ENCODE data around the gene CNNM3. TPM values are rescaled to one million over a fixed set of nuclear protein-coding genes. Genes with fewer than 3 reads are reported as not detected.

Gene CNNM3
- total RNA-seq, 1 donor from 2014 or later: 17.1 TPM

- DNase-seq: no peak
These were observed 48.4 kb downstream of the CNNM3 start for GRCh38 chr2:96864343-96865091.

GRCh38 chr2:96865654-96866053 lies 49.6 kb downstream of the CNNM3 start:
- no peak for DNase-seq

GRCh38 chr2:96866149-96866548 lies 50.1 kb downstream of the CNNM3 start:
- DNase-seq: no peak

- no peak for DNase-seq
These were observed 50.5 kb downstream of the CNNM3 start for GRCh38 chr2:96866586-96866985.

- DNase-seq: no peak
These were observed 51.1 kb downstream of the CNNM3 start for GRCh38 chr2:96866986-96867755.

GRCh38 chr2:96867756-96868554 lies 51.9 kb downstream of the CNNM3 start:
- peak; percentile 51 for DNase-seq

DNA sequence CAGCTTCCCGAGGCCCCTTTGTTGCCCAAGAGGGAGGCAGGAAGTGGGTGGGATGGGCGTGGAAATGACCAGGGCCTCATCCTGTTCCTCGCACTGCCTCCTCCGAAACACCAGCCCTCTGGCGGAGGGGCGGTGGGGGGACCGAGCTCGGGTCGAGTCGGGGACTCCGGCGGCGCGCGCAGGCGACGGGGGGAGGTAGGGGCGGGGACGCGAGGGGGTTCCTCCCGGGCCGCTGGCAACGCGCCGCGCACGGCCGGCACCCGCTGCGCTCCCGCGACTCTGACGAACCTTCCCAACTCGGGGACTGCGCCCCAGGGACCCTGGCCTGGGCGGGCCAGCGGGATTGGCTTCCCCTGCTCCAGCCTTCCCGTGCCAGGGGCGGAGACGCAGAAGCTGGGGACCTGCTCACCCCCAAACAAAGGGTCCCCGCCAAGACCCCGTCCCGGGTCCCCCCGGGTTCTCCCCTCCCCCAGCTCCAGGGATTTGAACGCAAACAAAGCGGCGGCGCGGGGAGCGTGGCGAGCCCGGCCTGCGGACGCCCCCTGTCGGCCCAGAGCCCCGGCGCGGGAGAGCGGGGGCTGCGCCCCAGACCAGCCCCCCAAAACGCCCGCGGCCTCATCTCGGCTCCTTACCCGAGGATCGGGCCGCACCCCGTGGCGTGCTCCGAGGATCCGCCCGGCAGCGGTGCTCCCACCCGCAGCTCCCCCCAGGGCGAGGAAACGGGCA lies 52.6 kb downstream of the CNNM3 start:
- peak; percentile 95 for DNase-seq

- DNase-seq: peak; percentile 91
These were observed 53.3 kb downstream of the CNNM3 start for GRCh38 chr2:96869281-96869821.

DNA sequence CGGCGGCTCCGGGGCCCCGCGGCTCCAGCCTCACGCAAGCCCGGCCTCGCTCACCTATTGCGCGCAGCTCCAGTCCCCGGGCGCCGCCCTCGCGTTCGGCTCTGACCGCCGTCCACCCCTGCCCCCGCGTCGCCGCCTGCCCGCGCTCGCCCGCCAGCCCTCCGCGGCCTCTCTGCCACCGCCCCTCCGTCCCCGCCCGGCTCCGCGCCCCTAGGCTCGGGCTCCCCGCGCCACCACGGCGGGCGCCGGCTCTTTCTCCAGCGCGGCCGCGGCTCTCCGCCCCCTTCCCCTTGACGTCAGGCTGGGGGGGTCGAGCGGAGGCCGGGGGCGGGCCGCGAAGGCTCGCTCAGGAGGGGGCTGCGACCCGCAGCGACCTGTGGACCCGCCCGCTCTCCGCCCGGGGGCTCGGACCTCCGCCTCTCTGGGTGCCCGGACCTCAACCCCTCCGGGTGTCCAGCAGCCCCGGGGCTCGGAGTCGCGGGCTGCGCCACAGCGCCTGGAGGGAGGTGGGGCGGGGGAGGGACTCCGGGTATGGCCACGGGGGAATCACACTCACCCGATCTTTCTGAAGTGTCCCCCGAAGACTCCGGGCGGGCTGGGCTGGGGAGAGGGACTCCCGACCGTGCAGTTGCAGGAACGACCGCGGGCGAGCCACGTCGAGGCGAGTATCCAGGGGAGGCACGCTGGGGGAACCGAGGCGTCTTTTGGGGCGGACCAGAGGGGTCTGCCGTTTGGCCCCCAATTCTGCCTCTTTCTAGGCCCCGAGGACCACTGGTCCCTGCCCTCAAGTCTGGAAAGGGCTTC lies 54.0 kb downstream of the CNNM3 start, which contains the start of gene SEMA4C:
Gene SEMA4C, minus strand, starts transcription at position 259 of the 804 bp plus-strand sequence. CDS start 2,194 bp downstream, outside the sequence.
- DNase-seq: peak; percentile 77

- peak; percentile 46 for DNase-seq
These were observed 54.7 kb downstream of the CNNM3 start for GRCh38 chr2:96870626-96871255.

DNA sequence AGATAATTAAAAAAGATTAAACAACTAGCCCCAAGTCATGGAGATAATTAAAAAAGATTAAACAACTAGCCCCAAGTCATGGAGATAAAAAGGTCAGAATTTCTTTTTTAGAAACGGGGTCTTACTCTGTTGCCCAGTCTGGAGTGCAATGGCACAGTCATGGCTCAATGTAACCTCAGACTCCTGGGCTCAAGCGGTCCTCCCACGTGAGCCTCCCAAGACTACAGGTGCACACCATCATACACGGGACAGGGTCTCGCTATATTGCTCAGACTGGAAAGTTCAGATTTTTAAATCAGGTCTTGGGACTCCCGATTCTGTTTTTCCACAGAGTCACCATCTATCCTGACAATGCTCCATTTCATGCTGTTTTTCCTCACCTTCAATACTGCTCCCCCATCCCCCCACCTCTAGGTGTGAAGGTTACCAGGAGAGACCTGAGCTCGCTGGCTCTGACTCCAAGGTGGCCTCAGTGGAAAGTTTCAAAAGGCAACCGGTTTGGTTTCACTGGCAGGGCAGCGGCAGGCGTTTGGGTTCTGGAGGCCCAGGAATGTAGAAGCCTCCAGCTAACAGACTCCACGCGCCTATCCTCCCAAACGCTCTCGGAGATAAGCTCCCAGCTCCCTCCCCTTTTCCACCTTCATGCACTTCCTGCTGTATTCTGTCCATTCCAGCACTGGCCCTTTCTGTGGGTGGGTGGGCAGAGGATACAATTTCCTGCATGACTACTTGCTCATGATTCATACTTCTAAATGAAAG lies 56.7 kb downstream of the CNNM3 start:
- no peak for DNase-seq

DNA sequence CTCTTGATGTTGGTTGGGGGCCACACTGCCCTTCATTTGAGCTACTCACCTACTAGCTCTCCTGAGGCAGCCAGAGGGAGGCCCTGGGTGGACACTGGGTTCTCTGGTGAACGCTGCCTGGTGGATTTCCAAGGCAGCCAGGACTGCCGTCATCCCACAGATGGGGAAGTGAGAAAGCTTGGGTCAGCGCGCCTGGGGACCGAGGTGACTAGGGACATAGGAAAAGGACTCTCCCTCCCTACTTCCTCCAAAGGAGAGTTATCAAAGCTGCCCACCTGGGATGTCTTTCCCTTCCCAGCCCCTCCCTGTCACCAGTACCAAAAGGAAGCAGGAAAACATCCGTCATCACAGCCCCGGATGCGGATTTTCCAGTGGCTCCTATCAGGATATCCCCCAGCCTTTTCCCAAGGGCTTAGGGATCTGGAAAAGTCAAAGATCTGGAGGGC lies 57.6 kb downstream of the CNNM3 start:
- DNase-seq: no peak

DNA sequence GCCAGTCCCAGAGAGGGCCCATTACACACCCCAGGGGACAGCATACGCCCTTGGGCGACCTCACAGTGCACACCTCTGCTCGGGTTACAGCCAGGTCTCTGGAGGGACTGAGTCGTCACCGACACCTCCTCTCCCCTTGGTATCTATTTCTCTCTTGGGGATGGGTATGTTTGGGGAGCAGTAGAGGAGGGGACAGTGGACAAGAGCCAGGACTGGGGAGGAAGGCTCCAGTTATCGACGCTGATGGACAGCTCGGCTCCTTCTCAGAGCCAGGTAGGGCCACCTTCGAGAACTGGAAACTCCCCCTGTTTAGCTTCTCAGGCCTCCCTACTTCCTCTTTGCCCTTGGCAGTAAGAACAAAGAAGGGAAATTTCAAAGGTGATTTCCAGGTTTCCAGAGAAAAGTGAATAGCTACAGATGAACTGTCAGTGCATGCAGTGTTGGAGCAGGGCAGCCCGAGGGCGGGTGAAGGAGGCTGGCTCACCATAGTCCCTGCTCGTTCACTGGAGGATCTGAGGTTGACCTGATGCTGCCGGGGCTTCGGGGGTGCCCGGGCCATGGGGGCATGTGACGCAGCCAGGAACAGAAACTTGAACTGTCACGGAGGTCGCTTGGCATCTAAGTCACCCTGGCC lies 58.2 kb downstream of the CNNM3 start:
- DNase-seq: no peak

DNA sequence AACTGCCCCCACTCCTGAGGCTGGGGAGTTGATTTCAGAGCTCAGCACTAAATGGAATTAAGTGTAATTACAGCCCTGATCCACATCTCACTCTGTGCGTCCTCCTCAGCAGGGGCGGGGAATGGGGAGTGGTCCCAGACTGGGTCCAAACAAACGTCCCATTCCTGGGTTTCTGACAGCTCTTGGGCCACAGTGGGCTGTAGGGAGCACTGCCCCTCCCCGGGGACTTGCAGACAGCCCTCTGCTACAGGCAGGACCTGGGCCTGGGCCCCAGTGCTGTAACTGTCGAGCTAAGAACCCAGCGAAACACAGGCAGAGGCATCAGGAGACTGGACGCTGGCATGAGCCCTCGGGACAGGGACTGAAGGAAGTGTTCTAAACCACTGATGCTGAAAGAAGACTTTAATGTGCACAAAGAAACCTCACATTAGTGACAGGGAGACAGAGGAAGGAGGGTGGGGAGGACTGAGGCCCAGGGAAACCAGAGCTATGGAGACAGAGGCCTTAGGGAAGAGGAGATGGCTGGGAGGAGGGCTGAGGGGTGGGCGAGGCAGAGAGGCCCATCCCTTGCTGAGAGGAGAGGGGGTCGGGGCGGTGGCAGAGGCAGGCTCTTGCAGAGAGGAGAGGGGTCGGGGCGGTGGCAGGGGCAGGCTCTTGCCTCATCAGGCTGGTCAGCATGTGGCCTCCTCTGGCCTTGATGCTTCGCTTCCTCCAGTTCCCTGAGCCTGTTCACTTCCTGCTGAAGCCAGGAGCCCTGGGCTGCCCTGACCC lies 59.6 kb downstream of the CNNM3 start:
- peak; percentile 48 for DNase-seq

DNA sequence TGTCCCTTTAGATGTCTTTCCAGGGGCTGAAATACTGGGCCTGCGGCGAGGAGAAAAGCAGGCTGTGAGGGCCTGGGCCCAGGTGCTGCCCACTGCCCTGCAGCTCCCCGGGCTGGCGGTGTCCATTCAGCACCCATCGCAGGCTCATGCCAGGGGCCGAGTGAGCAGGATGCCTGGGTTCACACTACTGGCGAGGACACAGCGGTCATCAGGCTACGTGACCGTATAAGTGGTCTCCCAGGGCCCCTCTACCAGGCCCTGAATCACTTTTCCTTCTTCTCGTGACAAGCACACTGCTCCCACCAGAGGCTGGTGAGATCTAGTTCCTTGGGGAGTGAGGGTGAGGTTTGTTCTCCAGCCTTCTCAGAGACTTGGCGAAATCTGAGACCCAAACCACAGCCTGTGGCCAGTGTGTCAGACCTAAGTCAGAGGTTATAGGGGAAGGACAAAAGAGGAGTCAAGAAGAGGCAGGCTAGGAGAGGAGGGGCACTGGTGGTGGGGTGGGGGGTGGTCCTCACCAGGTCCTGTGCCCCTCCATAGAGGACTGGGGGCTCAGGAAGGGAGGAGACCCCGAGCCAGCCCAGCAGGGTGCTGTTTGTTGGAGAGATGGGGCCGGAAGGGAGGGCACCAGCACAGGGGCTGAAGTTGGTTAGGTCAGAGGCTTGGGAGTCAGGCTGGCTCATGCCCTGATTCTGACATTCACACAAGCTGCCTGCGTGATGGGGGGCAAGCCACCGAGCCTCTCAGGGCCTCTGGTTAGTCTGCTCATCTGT lies 60.4 kb downstream of the CNNM3 start:
- no peak for DNase-seq

DNA sequence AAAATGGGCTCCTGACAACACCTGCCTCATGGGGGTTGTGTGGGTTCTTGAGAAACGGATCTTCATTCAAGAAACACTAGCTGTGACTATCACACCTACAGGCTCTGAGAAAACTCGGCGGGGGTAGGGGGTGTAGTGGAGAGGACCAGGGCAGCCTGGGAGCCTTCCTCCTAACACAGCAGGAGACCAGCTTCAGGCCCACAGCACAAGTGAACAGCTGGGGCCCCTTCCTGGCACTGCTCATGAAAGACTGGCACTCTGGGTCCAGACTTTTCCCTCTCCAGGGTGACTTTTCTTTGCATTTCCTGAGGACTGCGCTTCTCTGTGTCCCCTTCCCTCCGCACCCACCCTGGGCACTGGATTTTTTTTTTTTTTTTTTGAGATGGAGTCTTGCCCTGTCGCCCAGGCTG lies 61.0 kb downstream of the CNNM3 start:
- DNase-seq: peak; percentile 56

DNA sequence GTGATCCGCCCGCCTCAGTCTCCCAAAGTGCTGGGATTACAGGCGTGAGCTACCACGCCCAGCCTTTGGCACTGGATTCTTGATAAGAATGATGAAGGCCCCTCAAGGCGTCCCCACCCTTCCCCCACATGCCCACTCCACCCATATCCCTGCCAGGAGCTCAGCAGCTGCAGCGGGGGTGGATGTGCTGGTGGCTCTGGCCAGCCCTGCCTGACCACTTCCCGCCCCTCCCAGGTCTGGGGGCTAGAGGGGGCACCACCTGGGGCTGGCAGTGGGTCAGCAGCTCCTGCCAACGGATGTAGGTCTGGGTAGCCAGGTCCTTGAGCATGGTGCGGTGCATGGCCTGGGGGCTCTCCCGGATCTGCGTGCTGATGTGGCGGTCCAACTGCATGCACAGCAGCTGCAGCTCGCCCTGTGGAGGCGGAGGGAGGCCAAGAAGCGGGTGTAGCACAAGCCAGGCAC lies 61.6 kb downstream of the CNNM3 start:
- DNase-seq: peak; percentile 79

Measured in tongue (tissue), 2 donors.